H9 (cell line): Measurements from ENCODE around the gene LORICRIN. TPM values are rescaled to one million over a fixed set of nuclear protein-coding genes. Genes with fewer than 3 reads are reported as not detected.

Experiments
- DNase-seq: peaks from one replicate; pipeline ENCODE4 v3.0.0-alpha.2; 2017
- H2AFZ ChIP-seq: one replicate; pipeline ENCODE4 v1.6.1; 2013; ENCODE audit warnings: mild to moderate bottlenecking, low read length, control low read depth, moderate library complexity
- H2AK5ac ChIP-seq: 2 replicates; pipeline ENCODE4 v1.6.1; 2013; ENCODE audit warnings: low read length, control low read depth, mixed read lengths; ENCODE audit not compliant: insufficient read length
- H2BK120ac ChIP-seq: one replicate; pipeline ENCODE4 v1.6.1; 2013; ENCODE audit warnings: low read depth, mild to moderate bottlenecking, low read length, control low read depth, inconsistent platforms; ENCODE audit not compliant: poor library complexity, severe bottlenecking
- H2BK12ac ChIP-seq: 2 replicates; pipeline ENCODE4 v1.6.1; 2013; ENCODE audit warnings: low read length, control low read depth, mixed read lengths, low read depth; ENCODE audit not compliant: insufficient read length
- H2BK15ac ChIP-seq: 2 replicates; pipeline ENCODE4 v1.6.1; 2013; ENCODE audit warnings: low read depth, low read length, control low read depth
- H2BK20ac ChIP-seq: one replicate; pipeline ENCODE4 v1.6.1; 2013; ENCODE audit warnings: low read depth, mild to moderate bottlenecking, low read length, control low read depth, inconsistent platforms; ENCODE audit not compliant: poor library complexity, severe bottlenecking
- H2BK5ac ChIP-seq: 2 replicates; pipeline ENCODE4 v1.6.1; 2013; ENCODE audit warnings: low read length, control low read depth, mixed read lengths; ENCODE audit not compliant: insufficient read length
- H3K14ac ChIP-seq: 2 replicates; pipeline ENCODE4 v1.6.1; 2013; ENCODE audit warnings: low read length, control low read depth; ENCODE audit not compliant: insufficient read depth
- H3K18ac ChIP-seq: 2 replicates; pipeline ENCODE4 v1.6.1; 2013; ENCODE audit warnings: low read depth, mild to moderate bottlenecking, mixed read lengths, low read length, control low read depth; ENCODE audit not compliant: insufficient read length
- H3K23ac ChIP-seq: 2 replicates; pipeline ENCODE4 v1.6.1; 2013; ENCODE audit warnings: low read length, control low read depth, mixed read lengths, low read depth; ENCODE audit not compliant: insufficient read length
- H3K23me2 ChIP-seq: 2 replicates; pipeline ENCODE4 v1.6.1; 2013; ENCODE audit warnings: low read depth, mild to moderate bottlenecking, mixed read lengths, low read length, control low read depth; ENCODE audit not compliant: insufficient read length, poor library complexity, severe bottlenecking
- H3K27ac ChIP-seq: 2 replicates; pipeline ENCODE4 v1.5.1; 2013; ENCODE audit warnings: low read length, control low read depth, mixed read lengths, low read depth; ENCODE audit not compliant: insufficient read length
- H3K27me3 ChIP-seq: 2 replicates; pipeline ENCODE4 v1.6.1; 2013; ENCODE audit warnings: low read length, control low read depth, inconsistent platforms; ENCODE audit not compliant: insufficient read depth
- H3K4ac ChIP-seq: 2 replicates; pipeline ENCODE4 v1.6.1; 2013; ENCODE audit warnings: low read depth, mild to moderate bottlenecking, control low read depth, inconsistent platforms, low read length, moderate library complexity
- H3K4me1 ChIP-seq: 2 replicates; pipeline ENCODE4 v1.6.1; 2013; ENCODE audit warnings: low read length, control low read depth, inconsistent platforms; ENCODE audit not compliant: insufficient read depth
- H3K4me2 ChIP-seq: 2 replicates; pipeline ENCODE4 v1.6.1; 2013; ENCODE audit warnings: low read length, control low read depth, mixed read lengths; ENCODE audit not compliant: insufficient read length, insufficient read depth
- H3K56ac ChIP-seq: 2 replicates; pipeline ENCODE4 v1.6.1; 2013; ENCODE audit warnings: low read depth, mild to moderate bottlenecking, mixed read lengths, low read length, control low read depth; ENCODE audit not compliant: insufficient read length
- H3K79me1 ChIP-seq: 2 replicates; pipeline ENCODE4 v1.6.1; 2013; ENCODE audit warnings: low read depth, mild to moderate bottlenecking, moderate library complexity, low read length, control low read depth, inconsistent platforms; ENCODE audit not compliant: insufficient read depth, poor library complexity, severe bottlenecking
- H3K79me2 ChIP-seq: 2 replicates; pipeline ENCODE4 v1.6.1; 2013; ENCODE audit warnings: low read length, control low read depth, inconsistent platforms; ENCODE audit not compliant: insufficient read depth
- H3K9ac ChIP-seq: 2 replicates; pipeline ENCODE4 v1.6.1; 2013; ENCODE audit warnings: low read length, control low read depth, mixed read lengths; ENCODE audit not compliant: insufficient read length; ENCODE audit errors: extremely low read depth
- H3K9me3 ChIP-seq: one replicate; pipeline ENCODE4 v1.6.1; 2013; ENCODE audit warnings: low read depth, low read length, inconsistent platforms; ENCODE audit not compliant: control insufficient read depth
- H3T11ph ChIP-seq: one replicate; pipeline ENCODE4 v1.6.1; 2013; ENCODE audit warnings: mild to moderate bottlenecking, low read length, control low read depth, inconsistent platforms
- H4K20me1 ChIP-seq: one replicate; pipeline ENCODE4 v1.6.1; 2013; ENCODE audit not compliant: control insufficient read depth, insufficient read length, insufficient read depth
- H4K5ac ChIP-seq: 2 replicates; pipeline ENCODE4 v1.6.1; 2013; ENCODE audit warnings: low read depth, mild to moderate bottlenecking, mixed read lengths, low read length, control low read depth; ENCODE audit not compliant: insufficient read length
- H4K8ac ChIP-seq: replicated peaks from 2 replicates; pipeline ENCODE4 v1.6.1; 2013; ENCODE audit warnings: low read length, control low read depth, mixed read lengths, low read depth; ENCODE audit not compliant: insufficient read length
- H4K91ac ChIP-seq: 2 replicates; pipeline ENCODE4 v1.6.1; 2013; ENCODE audit warnings: low read depth, mild to moderate bottlenecking, moderate library complexity, mixed read lengths, low read length, control low read depth; ENCODE audit not compliant: insufficient read length
- H3K27ac Mint-ChIP-seq, 3 experiments: 2 replicates in 2 of 3; 3 replicates in 1 of 3; pipeline ENCODE4 v1.8.0; 2020 to 2021; ENCODE audit warnings: mixed read lengths in 3 of 3, mild to moderate bottlenecking in 1 of 3, moderate library complexity in 1 of 3
- H3K27me3 Mint-ChIP-seq: 2 replicates; pipeline ENCODE4 v1.8.0; 2021; ENCODE audit warnings: low read depth, mild to moderate bottlenecking, moderate library complexity, mixed read lengths
- H3K36me3 Mint-ChIP-seq, 3 experiments: 2 replicates in 2 of 3; 3 replicates in 1 of 3; pipeline ENCODE4 v1.8.0; 2020 to 2021; ENCODE audit warnings: low read depth in 3 of 3, mixed read lengths in 3 of 3; ENCODE audit not compliant: insufficient read depth in 1 of 3
- H3K4me1 Mint-ChIP-seq, 2 experiments: 2 replicates each; pipeline ENCODE4 v1.8.0; 2020; ENCODE audit warnings: mixed read lengths in 2 of 2
- H3K4me3 Mint-ChIP-seq, 2 experiments: 2 replicates in 1 of 2; 3 replicates in 1 of 2; pipeline ENCODE4 v1.8.0; 2020 to 2021; ENCODE audit warnings: mild to moderate bottlenecking in 2 of 2, mixed read lengths in 2 of 2, moderate library complexity in 1 of 2
- H3K9me3 Mint-ChIP-seq, 2 experiments: 2 replicates in 1 of 2; 3 replicates in 1 of 2; pipeline ENCODE4 v1.8.0; 2020; ENCODE audit warnings: mild to moderate bottlenecking in 2 of 2, mixed read lengths in 2 of 2, moderate library complexity in 1 of 2
- CTCF ChIP-seq: fragments of 200-600 bp; sonication (generic); conservative IDR thresholded peaks from 3 replicates; pipeline ENCODE4 v1.8.0; 2021; ENCODE audit warnings: antibody characterized with exemption, mild to moderate bottlenecking
- WGBS: extraction: QIAGEN DNeasy Blood & Tissue Kit; methylation state at CpG from one replicate; pipeline ENCODE4 v1.1.7; 2013; ENCODE audit warnings: missing lambda C conversion rate, low lambda C conversion rate, mixed read lengths; ENCODE audit not compliant: insufficient read length; ENCODE audit errors: extremely low coverage; 5-methylcytosine and 5-hydroxymethylcytosine counted together
- total RNA-seq: library from RNA; stranded (reverse); gene quantifications from 2 replicates; pipeline ENCODE4 v1.2.1, GENCODE V29; 2021

LORICRIN gene
- total RNA-seq, 1 experiment from 2014 or later = not detected

- peaks cover 26% of the 10 kb centered on the region; the same call in 1 of the 2 replicates for H3K27me3 ChIP-seq
- H3K56ac ChIP-seq = no peak overlapping the region
- no peak overlapping the region for H2BK5ac ChIP-seq
- no peaks in the 10 kb centered on the region for H3K9me3 ChIP-seq
- no peak overlapping the region for H4K91ac ChIP-seq
- Mint-ChIP-seq H3K27ac (no peak overlapping the region), H3K4me1 (peaks cover 12 to 14% of the 10 kb centered on the region in 2 experiments), H3K9me3 (peaks cover 2 to 10% of the 10 kb centered on the region in 2 experiments; a peak in 3 of 5 replicates), H3K27me3 (peaks cover 77% of the 10 kb centered on the region), H3K4me3 (peak overlapping the region; percentile 48 to 83), H3K36me3 (peaks cover 0 to 3% (median 0%) of the 10 kb centered on the region in 3 experiments; a peak in 1 of 7 replicates)
- no peak overlapping the region for H3K14ac ChIP-seq
- no peak overlapping the region for H3K23ac ChIP-seq
- no peaks in the 10 kb centered on the region for H3K4me1 ChIP-seq
- H3K79me2 ChIP-seq = no peaks in the 10 kb centered on the region
- no peak overlapping the region for H3T11ph ChIP-seq
- H3K27ac ChIP-seq = no peak overlapping the region
- H3K18ac ChIP-seq = no peak overlapping the region
- H4K20me1 ChIP-seq = no peaks in the 10 kb centered on the region
- no peak overlapping the region for H2BK120ac ChIP-seq
- H3K4me2 ChIP-seq = peak overlapping the region; percentile 28
- no peak overlapping the region for H2AFZ ChIP-seq
- H2AK5ac ChIP-seq = no peak overlapping the region
- TF ChIP-seq CTCF = no peak
- H2BK12ac ChIP-seq = no peak overlapping the region
- DNase-seq = no peak
- no peak overlapping the region for H3K4ac ChIP-seq
- H3K79me1 ChIP-seq = no peaks in the 10 kb centered on the region
- no peak overlapping the region for H4K8ac ChIP-seq
- no CpG with 5 or more reads among the region's 45 CpGs for WGBS
- no peak overlapping the region for H3K9ac ChIP-seq
- H3K23me2 ChIP-seq = no peaks in the 10 kb centered on the region
- no peak overlapping the region for H2BK15ac ChIP-seq
- H4K5ac ChIP-seq = no peak overlapping the region
- no peak overlapping the region for H2BK20ac ChIP-seq
Observed at GRCh38 chr1:153260585-153261280, 1.2 kb downstream of the LORICRIN start.
